ENCODE data around the gene GCNT4.
"Not testable (repeated sequence)": the region's sequence is repeated elsewhere in the genome, so short reads cannot be mapped to it uniquely, and the experiment has no call there.

GCNT4 gene, protein sequence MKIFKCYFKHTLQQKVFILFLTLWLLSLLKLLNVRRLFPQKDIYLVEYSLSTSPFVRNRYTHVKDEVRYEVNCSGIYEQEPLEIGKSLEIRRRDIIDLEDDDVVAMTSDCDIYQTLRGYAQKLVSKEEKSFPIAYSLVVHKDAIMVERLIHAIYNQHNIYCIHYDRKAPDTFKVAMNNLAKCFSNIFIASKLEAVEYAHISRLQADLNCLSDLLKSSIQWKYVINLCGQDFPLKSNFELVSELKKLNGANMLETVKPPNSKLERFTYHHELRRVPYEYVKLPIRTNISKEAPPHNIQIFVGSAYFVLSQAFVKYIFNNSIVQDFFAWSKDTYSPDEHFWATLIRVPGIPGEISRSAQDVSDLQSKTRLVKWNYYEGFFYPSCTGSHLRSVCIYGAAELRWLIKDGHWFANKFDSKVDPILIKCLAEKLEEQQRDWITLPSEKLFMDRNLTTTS

DNA sequence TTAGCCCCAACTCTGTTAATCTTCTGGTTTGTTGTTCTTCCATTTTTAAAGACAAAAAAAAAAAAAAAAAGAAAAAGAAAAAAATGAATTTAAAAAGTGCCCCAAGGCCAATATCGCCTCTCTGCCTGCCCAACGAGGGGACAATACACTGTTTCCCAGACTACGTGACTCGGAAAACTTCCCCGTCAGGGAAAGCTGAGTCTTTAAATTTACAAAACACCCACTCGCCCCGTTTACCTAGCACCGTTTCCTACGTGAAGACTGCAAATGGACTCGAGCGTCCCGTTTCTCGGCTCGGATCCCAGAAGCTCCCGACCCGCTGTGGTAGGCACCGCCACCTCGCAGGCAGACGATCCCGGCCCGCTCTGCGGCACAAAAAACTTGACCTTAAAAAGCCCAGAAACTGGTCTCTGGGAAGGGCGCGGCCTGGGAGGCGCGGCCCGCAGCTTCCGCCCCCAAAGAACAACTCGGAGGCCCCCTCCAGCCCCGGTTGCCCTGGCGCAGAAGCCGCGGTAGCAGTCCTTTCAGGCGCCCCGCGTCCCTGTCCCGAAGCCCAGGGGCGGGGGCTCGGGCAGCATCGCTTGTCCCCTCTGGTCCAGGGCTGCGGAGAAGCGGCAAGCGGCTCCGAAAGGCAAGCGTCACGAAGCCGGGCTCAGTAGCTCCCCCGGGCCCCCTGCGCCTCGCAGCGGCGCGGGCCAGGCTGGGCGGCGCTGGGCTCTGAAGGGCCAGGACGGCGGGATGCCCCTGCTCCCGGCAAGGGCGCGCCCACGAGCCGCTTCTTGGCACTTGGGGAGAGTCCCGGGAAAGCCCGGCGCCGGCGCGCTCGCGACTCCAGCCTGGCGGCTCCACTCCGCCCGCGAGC is at the start of gene GCNT4:
GCNT4 (minus strand) TSS at position 367 of the 862 bp plus-strand sequence. CDS start 22,521 bp downstream, outside the sequence.
- no peak for DNase-seq

DNA sequence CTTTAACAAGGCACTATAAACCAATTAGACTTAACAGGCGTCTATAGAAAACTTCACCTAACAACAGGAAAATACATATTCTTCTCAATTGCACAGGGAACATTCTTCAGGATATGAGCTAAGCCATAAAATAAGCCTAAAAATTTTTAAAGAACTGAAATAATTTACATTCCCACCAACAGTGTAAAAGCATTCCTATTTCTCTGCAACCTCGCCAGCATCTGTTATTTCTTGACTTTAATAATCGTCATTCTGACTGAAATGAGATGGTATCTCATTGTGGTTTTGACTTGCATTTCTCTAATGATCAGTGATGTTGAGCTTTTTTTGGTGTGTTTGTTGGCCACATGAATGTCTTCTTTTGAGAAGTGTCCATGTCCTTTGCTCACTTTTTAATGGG is 43.6 kb upstream of the GCNT4 start:
- not testable (repeated sequence) for DNase-seq

DNA sequence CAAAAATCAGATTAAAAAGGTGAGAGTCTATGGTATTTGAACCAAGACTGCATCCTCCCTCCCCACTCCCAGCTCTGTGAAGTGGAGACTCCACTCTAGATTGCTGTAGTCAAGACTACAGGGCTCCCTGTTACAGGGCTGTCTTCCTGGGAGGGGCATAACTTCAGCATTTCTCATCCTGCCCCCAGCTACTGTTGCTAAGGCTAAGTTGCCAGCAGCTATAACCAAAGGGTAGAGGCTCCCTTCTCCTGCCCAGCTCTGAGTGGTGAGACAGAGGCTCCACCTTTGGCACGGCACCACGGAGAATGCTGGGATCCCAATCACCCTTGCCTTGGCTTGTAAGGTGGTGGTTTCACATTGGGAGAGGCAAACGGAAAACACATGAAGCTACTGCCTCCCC is 39.2 kb upstream of the GCNT4 start:
- DNase-seq: no peak

DNA sequence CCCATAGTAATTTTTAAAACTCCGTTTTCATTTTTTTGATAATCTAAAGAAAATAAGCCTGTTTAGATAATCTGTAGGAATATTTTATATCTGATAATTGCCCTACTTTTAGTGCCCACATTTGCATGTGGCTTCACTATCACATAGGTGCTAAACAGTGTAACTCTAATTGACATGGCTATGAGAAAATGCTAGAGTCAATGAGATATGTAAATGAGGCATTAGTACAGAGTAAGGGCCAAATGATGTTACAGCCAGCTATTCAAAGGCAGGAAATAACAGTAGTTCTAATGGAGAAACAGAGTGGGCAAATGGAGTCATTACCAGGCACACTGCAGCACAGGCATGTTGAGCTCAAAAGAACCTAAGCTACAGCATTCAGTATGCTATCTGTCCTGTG is 37.3 kb upstream of the GCNT4 start:
- no peak for DNase-seq

DNA sequence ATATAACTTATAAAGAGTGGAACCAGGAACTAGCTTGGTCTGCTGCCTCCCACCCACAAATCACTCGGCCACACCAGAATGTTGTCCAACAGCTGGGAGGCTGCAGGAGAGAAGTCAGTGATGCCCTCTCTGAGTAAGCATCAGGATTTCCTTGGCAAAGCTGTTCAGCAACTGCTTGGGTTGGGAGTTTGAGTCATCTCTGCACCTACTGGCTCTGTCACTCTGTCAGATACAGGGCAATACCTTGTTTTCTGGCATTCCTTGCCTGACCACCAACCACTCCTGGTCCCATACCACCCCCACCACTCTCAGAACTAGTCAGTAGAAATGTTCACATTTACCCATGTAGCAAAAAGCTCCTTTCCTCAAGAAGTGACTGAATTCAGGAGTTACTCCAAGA is 36.8 kb upstream of the GCNT4 start:
- DNase-seq: no peak

DNA sequence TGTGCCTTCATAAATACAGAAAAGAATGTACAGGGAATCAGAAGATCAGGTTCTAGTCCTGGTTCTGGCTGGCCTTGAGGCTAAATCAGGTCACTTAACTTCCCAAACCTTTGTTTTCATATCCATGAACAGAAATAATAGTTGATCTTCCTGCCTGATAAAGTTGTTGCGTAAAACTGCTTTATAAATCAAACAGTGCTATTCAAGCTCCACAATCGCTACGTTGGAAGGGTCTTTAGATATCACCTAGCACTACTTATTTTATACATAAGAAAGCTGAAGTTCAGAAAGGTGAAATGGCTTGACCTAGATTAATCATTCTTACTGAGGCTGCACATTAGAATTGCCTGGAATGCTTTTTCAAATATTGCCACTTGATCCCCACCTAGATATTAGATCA is 36.3 kb upstream of the GCNT4 start:
- DNase-seq: no peak

DNA sequence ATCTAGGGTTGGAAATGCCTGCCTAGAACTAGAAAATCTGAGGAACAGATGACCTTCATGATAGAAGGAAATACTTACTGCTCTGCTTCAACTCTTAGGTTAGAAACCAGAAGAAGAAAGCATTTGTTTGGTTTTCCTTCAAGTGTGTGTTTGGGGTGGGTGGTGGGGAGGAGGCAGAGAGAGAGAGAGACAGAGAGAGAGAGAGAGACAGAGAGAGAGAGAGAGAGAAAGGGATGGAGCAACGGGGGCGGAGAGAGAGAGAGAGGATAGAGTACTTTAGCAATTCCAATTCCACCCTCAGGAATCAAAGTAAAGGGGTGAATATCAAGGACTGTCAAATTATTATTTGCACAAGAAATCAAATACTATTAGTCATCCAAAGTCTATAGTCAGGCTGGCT is 29.2 kb upstream of the GCNT4 start:
- no peak for DNase-seq

DNA sequence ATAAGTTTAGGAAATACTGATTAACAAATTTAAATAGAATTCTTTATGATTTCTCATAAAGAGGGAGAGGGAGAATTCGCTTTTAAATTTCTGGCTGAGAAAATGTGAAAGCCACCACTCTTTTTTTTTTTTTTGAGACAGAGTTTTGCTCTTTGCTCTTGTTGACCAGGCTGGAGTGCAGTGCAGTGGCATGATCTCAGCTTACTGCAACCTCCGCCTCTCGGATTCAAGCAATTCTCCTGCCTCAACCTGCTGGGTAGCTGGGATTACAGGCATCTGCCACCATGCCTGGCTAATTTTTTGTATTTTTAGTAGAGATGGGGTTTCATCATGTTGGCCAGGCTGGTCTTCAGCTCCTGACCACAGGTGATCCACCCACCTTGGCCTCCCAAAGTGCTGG is 27.0 kb upstream of the GCNT4 start:
- not testable (repeated sequence) for DNase-seq

DNA sequence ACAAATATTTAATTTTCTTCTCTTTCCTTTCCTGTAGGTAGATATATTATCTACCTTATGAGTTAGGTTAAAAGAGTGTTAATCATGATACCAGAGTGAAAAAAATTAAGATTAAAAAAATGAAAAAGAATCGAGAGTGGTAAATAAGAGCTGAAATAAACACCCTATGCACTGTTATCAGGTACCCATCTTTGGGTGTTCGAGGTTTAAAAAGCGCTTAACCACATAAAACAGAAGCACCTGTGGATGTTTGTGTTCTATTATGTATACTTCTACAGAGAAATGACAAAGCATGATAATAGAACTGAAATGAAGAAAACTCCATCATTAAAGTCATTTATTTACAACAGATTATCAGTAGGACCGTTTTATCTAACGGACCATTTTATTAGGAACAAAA is 25.7 kb upstream of the GCNT4 start:
- no peak for DNase-seq

DNA sequence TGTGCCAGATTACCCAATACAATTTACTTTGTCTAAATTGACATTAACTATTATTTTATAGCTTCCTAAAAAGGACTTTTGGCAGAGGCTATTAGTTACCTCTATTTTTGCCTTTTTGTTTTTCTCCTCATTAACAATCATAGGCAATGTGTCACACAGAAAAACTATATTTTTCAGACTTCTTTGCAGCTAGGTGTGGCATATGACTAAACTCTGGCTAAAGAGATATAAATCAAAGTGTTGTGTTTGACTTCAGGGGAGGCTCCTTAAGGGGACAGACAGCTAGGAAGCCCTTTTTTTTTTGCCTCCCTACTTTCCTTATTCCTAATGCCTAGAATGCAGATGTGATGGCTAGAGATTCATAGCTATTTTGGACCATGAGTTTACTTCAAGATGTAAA is 19.7 kb upstream of the GCNT4 start:
- DNase-seq: no peak

DNA sequence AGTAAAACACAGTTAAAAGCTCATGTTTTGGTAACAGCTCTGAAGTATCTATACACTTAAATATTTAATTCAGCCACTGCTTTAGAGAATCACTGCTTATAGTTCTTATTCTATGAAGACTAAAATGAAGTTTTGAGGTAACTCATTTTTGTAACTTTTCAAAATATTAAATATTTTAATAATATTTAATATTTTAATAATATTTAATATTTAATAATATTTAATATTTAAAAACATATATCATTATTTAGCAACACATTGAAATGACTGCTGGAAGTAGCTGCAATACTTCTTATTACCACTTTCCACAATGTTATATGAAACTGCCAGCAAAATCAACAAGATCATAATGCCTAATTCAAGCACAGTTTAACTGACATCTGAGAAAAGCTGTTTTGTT is 18.7 kb upstream of the GCNT4 start:
- no peak for DNase-seq

DNA sequence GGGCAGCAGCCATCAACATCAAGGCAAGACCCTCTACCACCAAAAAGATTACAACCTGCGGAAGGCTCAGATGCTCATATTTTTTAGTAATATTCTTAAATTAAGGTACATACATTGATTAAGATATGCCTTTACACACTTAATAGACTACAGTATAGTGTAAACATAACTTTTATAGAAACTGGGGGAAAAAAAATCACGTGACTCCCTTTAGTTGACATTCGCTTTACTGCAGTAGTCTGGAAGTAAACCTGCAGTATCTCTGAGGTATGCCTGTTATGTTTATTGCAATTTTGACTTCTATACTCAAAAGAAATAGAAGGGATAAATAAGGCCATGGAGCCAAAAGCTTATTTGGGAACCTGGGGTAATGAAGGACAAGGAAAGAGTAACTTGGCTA is 15.1 kb upstream of the GCNT4 start:
- no peak for DNase-seq

DNA sequence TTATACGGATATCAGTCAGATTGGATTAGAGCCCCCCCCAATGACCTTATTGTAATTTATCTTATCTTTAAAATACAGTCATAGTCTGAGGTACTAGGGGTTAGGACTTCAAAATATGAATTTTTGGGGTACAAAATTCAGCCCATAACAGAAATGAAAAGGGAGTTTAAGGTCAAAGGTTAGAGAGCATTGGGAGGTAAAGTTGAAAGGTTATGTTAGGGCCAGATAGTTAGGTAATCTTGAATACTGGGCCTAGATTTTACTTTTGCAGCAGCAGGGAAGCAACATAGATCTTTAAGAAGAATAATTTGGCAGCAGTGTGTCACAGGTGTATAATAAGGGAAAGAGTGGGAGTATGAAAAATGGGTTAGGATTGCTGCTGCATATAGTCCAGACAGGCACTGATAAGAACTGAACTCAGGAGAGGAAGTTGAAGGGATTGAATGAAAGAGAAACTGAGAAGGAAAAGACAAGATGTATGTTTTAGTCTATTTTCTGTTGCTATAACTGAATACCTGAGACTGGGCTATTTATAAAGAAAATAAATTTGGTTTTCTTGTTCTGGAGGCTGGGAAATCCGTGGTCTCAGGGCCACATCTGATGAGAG is 10.7 kb upstream of the GCNT4 start:
- DNase-seq: no peak

DNA sequence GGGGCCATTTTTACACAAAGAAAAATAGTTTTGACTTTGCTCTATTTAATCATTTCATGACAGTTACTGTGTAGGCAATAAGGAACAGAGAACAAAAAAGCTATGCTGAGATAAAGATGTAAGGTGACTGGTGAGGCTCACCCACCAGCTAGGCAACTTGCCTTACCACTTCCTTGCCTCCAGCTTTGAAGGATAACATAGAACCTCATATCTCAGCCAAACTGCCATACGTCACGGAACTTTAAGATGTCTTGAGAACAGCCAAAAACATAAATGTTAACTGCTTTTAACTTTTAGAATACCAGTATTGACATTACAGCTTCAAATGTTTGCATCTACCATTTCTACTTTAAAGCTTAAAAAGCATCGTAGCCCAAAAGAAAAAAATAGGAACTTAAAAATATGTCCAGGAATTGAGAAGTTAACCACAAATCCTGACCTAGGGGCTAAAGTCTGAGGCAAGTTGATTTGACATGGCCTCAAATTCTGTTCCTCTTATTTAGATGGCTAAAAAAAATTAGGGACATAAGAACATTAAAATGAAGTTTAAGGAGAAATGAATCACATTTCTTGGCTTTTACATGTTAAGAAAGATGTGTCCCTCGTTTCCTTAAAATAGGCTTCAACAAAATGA is 7.7 kb upstream of the GCNT4 start:
- no peak for DNase-seq

DNA sequence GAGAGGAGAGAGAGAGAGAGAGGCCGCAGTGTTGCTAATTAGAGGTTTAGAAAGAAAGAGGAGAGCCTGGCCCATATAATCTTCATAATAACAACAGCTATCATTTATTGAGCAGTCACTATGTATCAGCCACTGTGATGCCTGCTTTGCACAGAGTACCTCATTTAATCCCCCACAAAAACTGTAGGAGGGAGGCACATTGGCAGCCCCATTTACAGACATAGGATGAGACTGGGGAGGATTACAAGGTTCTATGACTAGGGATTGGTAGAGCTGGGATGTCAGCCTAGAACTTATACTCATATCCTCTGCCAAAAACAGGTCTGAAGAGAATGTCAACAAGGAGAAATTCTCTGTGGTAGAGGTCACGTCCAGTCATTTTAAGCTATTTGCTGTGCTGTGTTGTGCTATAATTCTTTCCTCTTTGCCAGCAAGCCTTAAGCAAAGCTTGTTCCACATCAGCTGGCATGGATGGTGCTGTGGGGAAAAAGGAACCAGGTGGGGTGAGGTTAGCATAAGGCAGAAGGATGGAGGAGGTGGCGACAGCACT is 6.7 kb upstream of the GCNT4 start:
- DNase-seq: no peak

DNA sequence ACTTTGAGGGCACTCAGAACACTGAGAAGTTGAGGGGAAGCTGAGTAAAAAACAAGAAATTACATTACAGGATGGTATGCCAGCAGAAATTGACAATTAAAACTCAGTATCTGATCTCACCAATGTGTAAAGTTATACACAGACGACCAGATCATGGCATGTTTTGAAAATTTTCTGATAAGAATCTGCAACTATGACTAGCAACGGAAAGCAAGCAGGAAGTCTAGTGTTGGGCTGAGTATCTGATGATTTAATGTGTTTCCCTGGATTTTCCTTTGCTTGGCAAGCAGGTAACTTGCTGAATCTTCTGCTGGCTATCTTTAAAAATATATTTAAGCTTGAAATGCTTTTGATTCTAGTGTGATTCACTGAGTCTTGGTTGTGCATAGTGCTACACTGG is 5.2 kb upstream of the GCNT4 start:
- no peak for DNase-seq

DNA sequence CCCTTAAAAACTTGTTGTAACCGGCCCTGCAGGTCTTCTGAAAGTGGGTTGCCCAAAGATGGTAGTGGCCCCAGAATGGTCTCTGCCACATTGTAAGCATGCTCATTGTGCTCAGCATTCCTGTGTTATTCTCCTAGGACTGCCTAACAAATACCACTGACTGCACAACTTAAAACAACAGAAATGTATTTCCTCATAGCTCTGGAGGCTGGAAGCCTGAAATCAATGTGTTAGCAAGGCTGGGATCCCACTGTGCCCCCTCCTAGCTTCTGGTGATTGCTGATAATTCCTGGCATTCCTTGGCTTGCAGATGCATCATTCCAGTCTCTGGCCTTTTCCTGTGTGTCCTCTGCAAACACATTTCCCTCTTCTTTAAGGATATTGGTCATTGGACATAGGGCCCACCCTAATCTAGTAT is 3.4 kb upstream of the GCNT4 start:
- DNase-seq: no peak

DNA sequence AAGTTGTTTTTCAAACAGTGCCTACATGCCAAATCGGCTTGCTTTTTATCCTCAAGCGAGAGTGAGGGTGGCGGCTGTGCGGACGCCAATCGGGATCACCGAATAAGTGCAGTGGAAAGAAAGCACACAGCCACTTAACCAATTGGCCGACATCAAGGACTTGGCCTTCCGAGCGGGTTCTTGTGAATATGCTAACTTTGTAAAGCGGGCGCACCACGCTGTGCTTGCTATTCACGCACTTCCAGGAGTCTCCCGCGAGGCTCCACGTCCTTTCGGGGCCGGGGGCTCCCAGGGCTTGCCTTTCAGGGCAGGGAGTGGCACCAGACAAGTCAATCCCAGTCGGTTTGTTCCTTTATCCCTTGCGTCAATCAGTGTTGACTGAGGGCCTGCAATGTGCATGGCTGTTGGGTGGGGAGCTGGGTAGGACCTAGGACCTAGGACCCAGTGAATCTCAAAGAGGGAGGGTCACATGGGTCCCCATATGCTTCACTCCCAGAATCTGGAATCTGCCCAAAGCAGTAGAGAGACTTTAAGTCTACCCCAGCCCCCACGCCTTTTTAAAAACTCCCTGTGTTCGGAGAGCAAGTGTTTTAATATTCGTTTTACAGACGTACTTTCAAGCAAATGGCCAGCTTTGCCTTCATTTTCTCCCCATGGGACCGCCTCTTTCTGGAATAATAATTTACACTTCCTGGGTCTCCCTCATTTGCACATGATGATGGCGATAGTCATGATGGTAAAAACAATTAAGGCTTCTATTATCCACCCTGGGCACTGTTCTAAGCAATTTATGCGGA is 2.0 kb upstream of the GCNT4 start:
- no peak for DNase-seq

DNA sequence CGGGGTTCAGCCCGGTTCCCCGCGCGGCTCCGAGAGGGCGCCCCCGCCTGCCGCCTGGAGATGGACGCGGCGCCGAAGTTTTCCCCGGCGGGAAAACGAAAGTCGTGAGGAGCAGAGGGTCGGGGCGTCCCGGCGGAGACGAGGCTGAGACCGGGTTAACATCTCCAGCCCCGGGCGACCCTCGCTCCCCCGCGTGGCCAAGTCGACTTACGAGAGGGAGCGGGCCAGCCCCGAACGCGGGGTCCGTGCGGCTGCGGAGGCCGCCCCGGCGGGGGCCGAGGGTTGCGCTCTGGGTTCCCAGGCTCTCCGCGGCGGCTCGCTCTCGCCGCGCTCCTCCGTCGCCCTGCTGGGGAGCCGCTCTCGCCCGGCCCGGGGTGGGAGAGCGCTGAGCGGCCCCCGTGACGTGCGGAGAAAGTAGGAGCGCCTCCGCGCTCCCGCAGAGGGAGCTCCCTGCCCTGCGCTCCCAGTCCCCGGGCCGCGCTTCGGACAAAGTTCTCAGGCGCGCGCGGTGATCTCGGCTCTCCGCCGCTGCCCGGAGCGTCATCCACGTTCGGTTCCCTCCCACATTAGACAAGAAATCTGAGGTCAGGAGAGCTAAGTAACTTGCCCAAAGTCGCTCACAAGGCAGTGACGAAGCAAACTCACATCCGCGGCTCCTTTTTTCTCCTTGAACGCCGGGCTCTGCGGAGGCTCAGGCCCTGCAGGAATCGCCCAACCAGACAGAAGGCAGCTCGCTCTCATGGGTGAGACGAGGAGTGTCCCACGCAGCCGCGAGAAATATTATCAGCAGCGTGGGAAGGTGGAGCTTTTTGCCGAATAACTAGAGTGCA is 1.2 kb upstream of the GCNT4 start:
- no peak for DNase-seq

DNA sequence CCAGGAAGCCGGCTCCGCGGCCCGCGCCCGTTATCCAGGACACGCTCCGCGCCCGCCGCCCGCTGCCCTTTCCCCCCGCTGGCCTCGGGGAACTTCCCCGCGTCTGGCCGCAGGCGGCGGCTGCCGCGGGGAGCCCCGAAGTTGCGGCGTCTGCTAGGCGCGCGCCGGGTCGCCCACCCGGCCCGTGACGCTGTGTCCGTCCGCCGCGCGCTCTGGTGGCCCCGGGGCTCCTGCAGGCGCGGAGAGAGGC is 621 bp upstream of the GCNT4 start:
- no peak for DNase-seq

DNA sequence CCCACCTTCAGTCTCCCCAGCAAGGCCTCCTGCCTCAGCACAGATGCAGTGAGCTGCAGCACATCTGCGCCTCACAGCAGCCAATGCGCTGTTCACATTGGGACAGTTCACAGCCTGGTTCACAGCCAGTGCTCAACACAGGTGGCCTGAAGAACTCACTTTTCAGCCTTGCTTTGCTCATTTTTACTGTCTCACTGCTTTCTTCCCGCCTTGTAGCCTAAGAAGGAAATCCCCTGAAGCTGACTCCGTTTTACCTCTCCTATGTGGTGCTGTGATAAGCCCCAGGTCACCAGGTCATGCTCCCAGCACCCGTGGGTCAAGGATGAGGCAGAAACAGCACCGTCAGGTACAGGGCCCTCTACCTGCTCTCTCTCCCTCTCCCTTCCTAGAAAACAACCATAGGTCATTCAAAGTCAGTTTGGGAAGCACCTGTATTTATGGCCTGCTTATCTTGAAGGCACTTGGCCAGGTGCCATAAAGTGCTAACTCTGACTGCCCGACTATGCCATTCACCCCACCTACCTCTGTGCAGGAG is 1.1 kb downstream of the GCNT4 start:
- no peak for DNase-seq
